SK-N-MC (cell line): ENCODE data around the gene HEBP1.
"Not testable (repeated sequence)": the region's sequence is repeated elsewhere in the genome, so short reads cannot be mapped to it uniquely, and the experiment has no call there.

Source experiments
- DNase-seq: peaks from one replicate; pipeline ENCODE4 v3.0.0-alpha.2; 2011; ENCODE audit warnings: low read depth, low spot score
- H3K27ac ChIP-seq: fragments of 200-600 bp; sonication (generic); 2 replicates; pipeline ENCODE4 v1.5.1; 2016; ENCODE audit warnings: mixed run types
- H3K36me3 ChIP-seq: fragments of 200-600 bp; sonication (generic); 2 replicates; pipeline ENCODE4 v1.6.1; 2017; ENCODE audit warnings: antibody characterized with exemption, low read length, mixed read lengths; ENCODE audit not compliant: insufficient read depth
- H3K4me3 ChIP-seq: fragments of 200-600 bp; sonication (generic); 2 replicates; pipeline ENCODE4 v1.5.1; 2016
- H3K9ac ChIP-seq: fragments of 200-600 bp; sonication (generic); 2 replicates; pipeline ENCODE4 v1.8.0; 2017; ENCODE audit warnings: mixed run types, mixed read lengths; ENCODE audit not compliant: insufficient read length
- H3K9me3 ChIP-seq: fragments of 200-600 bp; sonication (generic); 2 replicates; pipeline ENCODE4 v1.6.1; 2017; ENCODE audit warnings: low read depth, mild to moderate bottlenecking, antibody characterized with exemption, low read length, moderate library complexity, mixed read lengths
- EZH2 ChIP-seq: fragments of 200-600 bp; sonication (generic); IDR thresholded peaks from one replicate; pipeline ENCODE4 v1.6.1; 2017; ENCODE audit warnings: antibody characterized with exemption
- FOXP2 ChIP-seq: optimal IDR thresholded peaks from 2 replicates; pipeline ENCODE3; 2011; ENCODE audit warnings: mild to moderate bottlenecking, moderate library complexity; ENCODE audit not compliant: insufficient read depth; ENCODE audit errors: extremely low read length, control extremely low read depth
- POLR2AphosphoS5 ChIP-seq: IDR thresholded peaks from 2 replicates; pipeline ENCODE4 v1.6.1; 2012; ENCODE audit warnings: mild to moderate bottlenecking, low read depth, low read length, borderline replicate concordance

The HEBP1 gene

DNA sequence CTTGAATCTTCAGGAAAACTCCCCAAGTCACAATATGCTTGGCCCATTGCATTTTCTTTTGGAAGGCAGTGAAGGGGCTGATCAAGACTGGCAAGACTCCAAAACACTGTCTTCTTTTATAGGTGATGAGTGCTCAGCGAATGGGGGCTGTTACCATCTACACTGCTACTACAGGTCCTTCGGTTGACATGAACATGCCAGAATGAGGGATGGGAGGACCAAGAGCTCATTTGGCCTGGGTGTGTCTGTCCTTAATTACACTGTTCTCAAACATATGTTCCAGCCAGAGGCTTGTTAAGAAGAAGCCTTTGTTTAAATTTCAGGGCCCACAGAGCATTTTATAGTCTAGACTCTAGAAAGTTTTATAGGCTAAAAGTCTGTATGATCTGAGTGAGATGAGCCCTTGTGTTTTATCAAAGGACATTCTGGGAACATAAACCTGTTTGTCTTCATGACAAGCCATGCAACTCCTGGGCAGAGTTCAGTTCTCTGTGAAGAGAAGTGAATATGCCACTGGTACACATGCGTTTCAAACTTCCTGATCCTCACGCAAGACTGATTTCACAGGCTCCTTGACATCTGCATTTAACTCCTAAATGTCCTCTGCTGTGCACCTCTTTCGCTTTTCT lies 39.4 kb upstream of the HEBP1 start:
- Histone ChIP-seq H3K9ac (no peak overlapping the region), H3K27ac (no peak overlapping the region), H3K4me3 (no peak overlapping the region), H3K9me3 (no peaks in the 10 kb centered on the region), H3K36me3 (no peaks in the 10 kb centered on the region)
- no peak for DNase-seq
- TF ChIP-seq EZH2, result no peak
- no peak for TF ChIP-seq FOXP2
- no peak for TF ChIP-seq POLR2AphosphoS5

DNA sequence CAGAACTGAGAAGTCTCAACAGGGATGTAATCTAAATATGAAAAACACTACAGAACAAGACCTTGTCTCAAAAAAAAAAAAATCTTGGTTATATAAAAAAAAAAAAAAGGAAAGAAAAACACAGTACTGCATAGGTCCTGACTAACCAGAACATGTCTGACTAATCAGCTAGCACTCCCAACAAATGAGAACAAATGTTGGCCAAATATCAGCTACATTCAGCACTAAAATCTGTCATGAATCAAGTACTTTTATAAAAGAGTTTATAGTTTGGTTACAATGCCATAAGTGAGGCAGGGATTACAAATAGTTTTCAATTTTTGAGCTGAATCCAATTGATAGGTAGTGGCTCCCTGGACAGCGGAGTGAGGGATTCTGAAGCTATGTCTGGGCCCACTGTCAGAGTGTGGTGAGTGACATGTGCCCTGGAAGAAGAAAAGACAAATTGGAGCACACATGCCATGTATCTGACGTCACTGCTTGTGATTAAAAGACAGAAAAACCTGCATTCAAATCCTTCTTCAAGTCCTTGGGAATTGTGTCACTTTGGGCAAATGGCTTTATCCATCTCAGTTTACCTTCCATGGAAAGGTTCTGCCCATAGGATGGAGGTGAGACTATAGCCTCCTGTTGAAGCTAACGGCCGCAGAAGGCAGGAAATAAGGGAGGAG lies 38.6 kb upstream of the HEBP1 start:
- Histone ChIP-seq H3K9me3 (no peaks in the 10 kb centered on the region), H3K9ac (no peak overlapping the region), H3K36me3 (no peaks in the 10 kb centered on the region), H3K27ac (no peak overlapping the region), H3K4me3 (no peak overlapping the region)
- TF ChIP-seq EZH2 (no peak), POLR2AphosphoS5 (no peak), FOXP2 (no peak)
- DNase-seq, result no peak

DNA sequence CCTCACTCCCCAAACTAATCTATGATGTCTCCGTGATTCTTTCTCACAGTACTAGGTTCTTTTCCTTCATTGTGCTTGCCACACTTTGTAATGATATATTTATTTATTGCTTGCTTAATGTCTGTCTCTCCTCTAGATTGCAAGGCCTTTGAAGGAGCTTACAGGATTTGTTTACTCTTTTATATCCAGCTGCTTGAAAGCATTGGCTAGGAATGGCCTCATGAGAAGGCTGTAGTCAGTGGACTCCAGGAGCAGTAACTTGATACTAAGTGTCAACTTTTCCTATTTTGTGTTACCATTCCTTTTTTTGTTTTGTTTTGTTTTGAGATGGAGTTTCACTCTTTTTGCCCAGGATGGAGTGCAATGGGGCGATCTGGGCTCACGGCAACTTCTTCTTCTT lies 36.8 kb upstream of the HEBP1 start:
- Histone ChIP-seq H3K36me3 (no peaks in the 10 kb centered on the region), H3K4me3 (no peak overlapping the region), H3K9ac (no peak overlapping the region), H3K9me3 (no peaks in the 10 kb centered on the region), H3K27ac (no peak overlapping the region)
- no peak for DNase-seq
- TF ChIP-seq POLR2AphosphoS5 (no peak), EZH2 (no peak), FOXP2 (no peak)

DNA sequence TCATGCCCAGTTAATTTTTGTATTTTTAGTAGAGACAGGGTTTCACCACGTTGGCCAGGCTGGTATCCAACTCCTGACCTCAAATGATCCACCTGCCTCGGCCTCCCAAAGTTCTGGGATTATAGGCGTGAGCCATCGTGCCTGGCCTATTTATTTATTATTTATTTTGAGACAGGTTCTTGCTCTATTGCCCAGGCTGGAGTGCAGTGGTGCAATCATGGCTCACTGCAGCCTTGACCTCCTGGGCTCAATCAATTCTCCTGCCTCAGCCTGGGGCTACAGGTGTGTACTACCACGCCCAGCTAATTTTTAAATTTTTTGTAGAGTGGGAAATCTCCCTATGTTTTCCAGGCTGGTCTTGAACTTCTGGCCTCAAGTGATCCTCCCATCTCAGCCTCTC lies 35.3 kb upstream of the HEBP1 start:
- H3K36me3 ChIP-seq, H3K27ac ChIP-seq, H3K4me3 ChIP-seq, DNase-seq, H3K9me3 ChIP-seq, H3K9ac ChIP-seq: not testable (repeated sequence)

DNA sequence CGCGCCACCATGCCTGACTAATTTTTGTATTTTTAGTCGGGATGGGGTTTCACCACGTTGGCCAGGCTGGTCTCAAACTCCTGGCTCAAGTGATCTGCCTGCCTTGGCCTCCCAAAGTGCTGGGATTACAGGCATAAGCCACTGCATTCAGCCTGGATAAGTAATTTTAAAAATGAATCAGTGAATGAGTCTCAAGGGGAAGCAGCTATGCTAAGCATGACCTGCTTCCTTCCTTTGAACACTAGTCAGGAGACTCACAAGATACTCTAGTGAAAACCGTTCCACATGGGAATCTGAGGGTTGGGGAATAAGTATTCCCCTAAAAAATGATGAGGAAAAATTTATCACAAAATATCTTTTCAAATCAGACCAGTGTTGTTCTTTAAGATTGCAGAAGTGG lies 33.4 kb upstream of the HEBP1 start:
- TF ChIP-seq EZH2 (no peak), FOXP2 (no peak), POLR2AphosphoS5 (no peak)
- no peak overlapping the region for H3K27ac ChIP-seq

DNA sequence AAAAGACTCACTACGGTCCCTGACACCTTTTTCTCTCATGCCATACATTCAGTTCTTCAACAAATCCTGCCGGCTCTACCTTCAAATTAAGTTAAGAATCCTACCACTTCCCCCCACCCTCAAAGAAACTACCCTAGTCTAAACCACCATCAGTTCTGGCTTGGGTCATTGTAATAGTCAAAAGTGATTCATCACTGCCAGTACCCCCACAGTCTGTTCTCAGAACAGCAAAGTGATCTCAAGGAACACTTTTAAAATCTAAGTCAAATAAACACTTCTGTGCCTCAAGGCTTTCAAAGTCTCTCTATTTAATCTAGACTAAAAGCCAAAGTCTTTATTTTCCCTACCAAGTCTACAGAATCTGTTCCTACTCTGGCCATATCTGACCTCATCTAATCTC lies 32.1 kb upstream of the HEBP1 start:
- Histone ChIP-seq H3K36me3 (no peaks in the 10 kb centered on the region), H3K27ac (no peak overlapping the region), H3K9ac (no peak overlapping the region), H3K4me3 (no peak overlapping the region), H3K9me3 (no peaks in the 10 kb centered on the region)
- DNase-seq, result no peak
- TF ChIP-seq POLR2AphosphoS5 (no peak), FOXP2 (no peak), EZH2 (no peak)

More for the DNA sequence above, 33.4 kb upstream of the HEBP1 start:
- Histone ChIP-seq H3K9ac (no peak overlapping the region), H3K9me3 (no peaks in the 10 kb centered on the region), H3K36me3 (no peaks in the 10 kb centered on the region), H3K4me3 (no peak overlapping the region)
- DNase-seq, result no peak

DNA sequence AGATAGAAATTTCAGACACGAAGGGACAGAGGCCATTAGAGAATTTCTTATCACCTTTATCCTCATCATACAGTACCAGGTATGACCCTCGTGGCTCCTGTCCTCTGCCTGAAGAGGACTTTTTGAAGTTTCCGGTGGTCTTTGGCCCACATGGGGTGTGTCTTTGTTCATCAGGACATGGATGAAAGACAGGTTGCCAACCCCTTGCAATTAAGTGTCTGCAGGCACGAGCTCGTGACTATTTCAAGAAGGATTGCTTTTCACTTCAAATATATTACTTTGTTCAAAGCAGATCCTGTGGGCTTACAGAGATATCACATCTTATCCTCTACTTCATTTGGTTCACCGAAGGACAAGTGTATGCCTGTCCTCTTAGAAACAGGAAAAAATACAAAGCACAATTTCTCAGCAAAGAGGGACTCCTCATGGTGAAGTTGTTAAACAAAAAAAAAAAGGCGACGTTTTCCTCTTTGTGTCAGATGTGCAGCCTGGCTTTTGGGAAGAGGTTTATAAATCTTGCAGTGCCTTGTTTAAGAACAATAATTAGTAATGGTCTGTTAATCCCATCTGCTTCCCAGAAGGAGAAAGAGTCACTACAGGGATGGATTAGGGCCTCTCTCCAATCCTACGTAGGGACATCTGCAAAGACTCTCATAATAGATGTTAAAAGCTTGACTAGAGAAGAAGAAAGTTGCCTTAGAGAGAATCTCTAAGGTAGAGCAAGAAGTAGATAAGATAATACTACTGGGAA lies 30.7 kb upstream of the HEBP1 start:
- DNase-seq, result no peak
- no peak for TF ChIP-seq POLR2AphosphoS5
- TF ChIP-seq EZH2, result no peak
- TF ChIP-seq FOXP2, result no peak
- no peak overlapping the region for H3K9ac ChIP-seq
- no peaks in the 10 kb centered on the region for H3K9me3 ChIP-seq
- H3K36me3 ChIP-seq, result no peaks in the 10 kb centered on the region
- H3K27ac ChIP-seq, result no peak overlapping the region
- H3K4me3 ChIP-seq, result no peak overlapping the region

DNA sequence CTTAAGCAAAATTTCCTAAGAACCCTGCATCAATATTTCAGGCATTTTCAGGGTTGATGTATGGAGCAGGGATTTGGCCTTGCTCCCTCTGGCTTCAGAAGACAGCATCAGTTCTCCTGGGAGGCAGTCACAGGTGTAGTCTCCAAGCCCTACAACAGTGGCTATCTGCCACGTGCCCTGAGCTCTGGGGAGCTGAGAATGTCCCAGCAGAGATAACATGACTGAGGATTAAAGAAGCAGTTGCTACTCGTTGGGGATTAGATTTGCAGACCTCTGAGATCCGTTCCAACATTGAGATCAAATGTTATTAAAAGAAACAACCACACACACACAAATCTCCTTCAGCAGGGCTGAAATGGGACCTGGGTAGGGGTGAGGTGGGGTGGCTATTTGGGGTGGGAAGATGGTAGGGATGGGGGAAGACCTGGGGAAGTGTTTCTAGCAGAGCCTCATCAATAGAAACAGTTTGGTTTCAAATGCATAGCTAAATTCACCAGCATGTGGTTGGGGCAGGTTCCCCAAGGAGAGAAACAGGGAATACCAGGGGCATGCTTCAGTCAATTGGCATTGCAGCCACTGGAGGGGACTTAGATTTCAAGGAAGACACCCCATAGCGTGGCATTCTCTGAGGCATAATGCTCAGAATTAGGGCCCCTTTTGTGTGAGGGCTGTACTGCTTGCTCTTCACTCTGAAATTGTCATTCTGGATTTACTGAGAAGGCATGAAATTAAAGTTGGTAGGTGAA lies 28.9 kb upstream of the HEBP1 start:
- Histone ChIP-seq H3K27ac (no peak overlapping the region), H3K4me3 (no peak overlapping the region)

More for the DNA sequence above, 28.9 kb upstream of the HEBP1 start:
- TF ChIP-seq FOXP2 (no peak), EZH2 (no peak), POLR2AphosphoS5 (no peak)
- no peaks in the 10 kb centered on the region for H3K9me3 ChIP-seq
- H3K36me3 ChIP-seq, result no peaks in the 10 kb centered on the region
- DNase-seq, result no peak
- no peak overlapping the region for H3K9ac ChIP-seq
